Measurements from ENCODE around the gene SENP7.

DNA sequence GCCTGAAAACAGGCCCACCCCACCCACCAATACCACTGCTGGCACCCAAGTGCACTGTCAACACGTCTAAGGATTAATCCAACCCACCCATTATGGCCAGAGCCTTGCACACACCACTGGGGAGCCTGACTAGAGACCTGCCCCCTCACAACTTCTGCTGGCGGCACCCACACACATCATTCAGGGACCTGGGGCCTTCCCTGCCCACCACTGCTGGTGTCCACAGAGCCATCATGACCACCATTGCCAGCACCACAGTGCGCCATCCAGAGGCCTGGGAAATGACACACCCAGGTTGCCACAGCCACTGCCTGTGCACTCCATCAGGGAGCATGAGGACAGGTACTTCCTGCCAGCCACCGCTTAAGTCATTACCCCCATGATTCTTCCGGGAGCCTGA lies 125.7 kb downstream of the SENP7 start:
- TF ChIP-seq CTCF (IDR thresholded peaks at IDR 0.05) (no peak), POLR2A (IDR thresholded peaks at IDR 0.05) (no peak)
